ENCODE results near the gene RESP18. TPM values are rescaled to one million over a fixed set of nuclear protein-coding genes. Genes with fewer than 3 reads are reported as not detected.
"Not testable (repeated sequence)": the region's sequence is repeated elsewhere in the genome, so short reads cannot be mapped to it uniquely, and the experiment has no call there.

The RESP18 gene
- total and polyA plus RNA-seq, 7 donors = not detected

GRCh38 chr2:219323434-219323833, 9.1 kb downstream of the RESP18 start:
- Histone ChIP-seq H3K27me3 (peaks cover 0 to 14% (median 0%) of the 10 kb centered on the region in 3 donors), H3K9me3 (no peaks in the 10 kb centered on the region), H3K27ac (no peak overlapping the region), H3K4me1 (no peaks in the 10 kb centered on the region), H3K36me3 (no peaks in the 10 kb centered on the region), H3K4me3 (no peak overlapping the region)
- TF ChIP-seq EP300 (IDR thresholded peaks at IDR 0.05) (no peak), POLR2A (IDR thresholded peaks at IDR 0.05) (no peak), POLR2AphosphoS5 (IDR thresholded peaks at IDR 0.05) (no peak), CTCF (IDR thresholded peaks at IDR 0.05) (no peak)
- DNase-seq = no peak
- WGBS, 2 donors = 69 to 74% methylated on average over 4 of the region's 4 CpGs
- intact Hi-C loops (cut with DNase I) = no loop called here

GRCh38 chr2:219314804-219315468, 17.6 kb downstream of the RESP18 start:
- Histone ChIP-seq H3K9me3 (no peaks in the 10 kb centered on the region), H3K27me3 (peaks cover 0 to 20% (median 4%) of the 10 kb centered on the region in 3 donors), H3K36me3 (no peaks in the 10 kb centered on the region), H3K4me1 (no peaks in the 10 kb centered on the region), H3K27ac (no peak overlapping the region), H3K4me3 (no peak overlapping the region)
- no peak for TF ChIP-seq CTCF (IDR thresholded peaks at IDR 0.05)
- no peak for TF ChIP-seq EP300 (IDR thresholded peaks at IDR 0.05)
- 75 to 91% methylated on average over 16 of the region's 16 CpGs for WGBS, 2 donors
- DNase-seq = no peak
- intact Hi-C loops (cut with DNase I) = no loop called here

- DNase-seq; intact Hi-C loops (cut with DNase I); H3K36me3 ChIP-seq; H3K9me3 ChIP-seq; H3K27ac ChIP-seq; H3K4me3 ChIP-seq: not testable (repeated sequence)
- Histone ChIP-seq H3K4me1 (peaks cover 0 to 10% (median 5%) of the 10 kb centered on the region in 4 donors), H3K27me3 (peaks cover 11 to 42% (median 25%) of the 10 kb centered on the region in 3 donors)
- WGBS, 2 donors = 88 to 93% methylated on average over 49 of the region's 49 CpGs
Observed at GRCh38 chr2:219312683-219313263, 19.8 kb downstream of the RESP18 start.

GRCh38 chr2:219309278-219309677, 23.3 kb downstream of the RESP18 start, which contains the start of gene PTPRN:
Gene PTPRN, minus strand, starts transcription at chr2:219309401. Its CDS starts 69 bp downstream, at chr2:219309332.
- WGBS, 2 donors = 8 to 26% methylated on average over 37 of the region's 37 CpGs
- H3K9me3 ChIP-seq = no peaks in the 10 kb centered on the region
- intact Hi-C loops (cut with DNase I) = no loop called here
- no peak for DNase-seq
- no peak within 1 kb of the TSS for H3K27ac ChIP-seq
- no peak for TF ChIP-seq POLR2AphosphoS5 (IDR thresholded peaks at IDR 0.05)
- TF ChIP-seq CTCF (IDR thresholded peaks at IDR 0.05) = no peak
- TF ChIP-seq POLR2A (IDR thresholded peaks at IDR 0.05) = no peak
- no peak for TF ChIP-seq EP300 (IDR thresholded peaks at IDR 0.05)
- H3K27me3 ChIP-seq = peaks cover 11 to 63% (median 29%) of the 10 kb centered on the region in 3 donors
- H3K4me3 ChIP-seq = no peak within 1 kb of the TSS
- no peaks in the 10 kb centered on the region for H3K36me3 ChIP-seq
- H3K4me1 ChIP-seq = peaks cover 0 to 10% (median 5%) of the 10 kb centered on the region in 4 donors

- Histone ChIP-seq H3K27me3 (peaks cover 11 to 63% (median 29%) of the 10 kb centered on the region in 3 donors), H3K27ac (no peak overlapping the region)
- no peak for DNase-seq
Observed at GRCh38 chr2:219308142-219309101, 24.1 kb downstream of the RESP18 start.

More at GRCh38 chr2:219308142-219309101, 24.1 kb downstream of the RESP18 start:
- Histone ChIP-seq H3K4me3 (no peak overlapping the region), H3K9me3 (no peaks in the 10 kb centered on the region), H3K36me3 (no peaks in the 10 kb centered on the region), H3K4me1 (peaks cover 0 to 10% (median 5%) of the 10 kb centered on the region in 4 donors)
- TF ChIP-seq EP300 (IDR thresholded peaks at IDR 0.05) (no peak), POLR2A (IDR thresholded peaks at IDR 0.05) (no peak), POLR2AphosphoS5 (IDR thresholded peaks at IDR 0.05) (no peak), CTCF (IDR thresholded peaks at IDR 0.05) (no peak)
- intact Hi-C loops (cut with DNase I) = no loop called here
- 6 to 15% methylated on average over 45 of the region's 45 CpGs for WGBS, 2 donors

Measured in sigmoid colon (tissue), 7 donors.